Choroid plexus epithelial cell (primary cell): ENCODE measurements around the gene BORCS5.

Experiments used
- DNase-seq: peaks from one replicate; pipeline ENCODE4 v3.0.0-alpha.2; 2010; ENCODE audit warnings: low read depth
- H3K4me3 ChIP-seq: 2 replicates; pipeline ENCODE4 v1.5.1; 2011; ENCODE audit warnings: low read depth, mild to moderate bottlenecking, control low read depth, low read length, moderate library complexity
- TF ChIP-seq, protein P1 (sequence below): conservative IDR thresholded peaks from 2 replicates; pipeline ENCODE4 v1.5.1; 2011; ENCODE audit warnings: low read depth, mild to moderate bottlenecking, control low read depth, inconsistent platforms, low read length, moderate library complexity

The BORCS5 gene

DNA sequence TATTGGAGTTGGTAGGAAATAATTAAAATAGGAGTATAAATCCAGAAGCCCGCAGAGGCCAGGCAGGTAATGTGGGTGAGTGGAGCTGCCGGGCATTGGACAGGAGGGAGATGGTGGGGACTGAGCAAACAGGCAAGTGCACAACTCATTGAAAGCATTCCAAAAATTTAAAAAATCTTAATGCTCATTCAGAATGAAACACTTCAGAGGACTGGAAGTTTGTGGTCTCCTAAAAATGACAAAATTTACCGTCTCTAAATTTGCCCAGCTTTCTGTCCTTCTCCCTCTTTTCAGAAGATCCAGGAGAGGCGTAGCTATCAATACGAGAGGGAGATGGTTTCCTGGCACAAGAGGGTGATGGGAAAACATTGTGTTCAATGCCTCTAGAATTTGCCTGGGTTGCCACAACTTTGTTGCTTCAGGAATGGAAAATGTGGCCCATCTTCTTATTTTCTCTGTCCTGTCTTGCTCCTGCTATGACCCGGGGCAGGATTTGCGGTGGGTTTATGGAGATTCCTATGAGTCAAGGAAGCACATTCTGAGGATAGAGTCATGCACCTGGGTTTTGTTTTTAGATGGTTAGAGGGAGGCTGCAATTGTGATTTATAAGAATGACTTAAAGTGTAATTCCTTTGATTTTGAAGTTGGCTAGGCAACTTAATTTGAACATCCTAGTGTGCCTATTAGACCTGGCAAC is 72.2 kb downstream of the BORCS5 start:
- TF ChIP-seq, protein P1, sequence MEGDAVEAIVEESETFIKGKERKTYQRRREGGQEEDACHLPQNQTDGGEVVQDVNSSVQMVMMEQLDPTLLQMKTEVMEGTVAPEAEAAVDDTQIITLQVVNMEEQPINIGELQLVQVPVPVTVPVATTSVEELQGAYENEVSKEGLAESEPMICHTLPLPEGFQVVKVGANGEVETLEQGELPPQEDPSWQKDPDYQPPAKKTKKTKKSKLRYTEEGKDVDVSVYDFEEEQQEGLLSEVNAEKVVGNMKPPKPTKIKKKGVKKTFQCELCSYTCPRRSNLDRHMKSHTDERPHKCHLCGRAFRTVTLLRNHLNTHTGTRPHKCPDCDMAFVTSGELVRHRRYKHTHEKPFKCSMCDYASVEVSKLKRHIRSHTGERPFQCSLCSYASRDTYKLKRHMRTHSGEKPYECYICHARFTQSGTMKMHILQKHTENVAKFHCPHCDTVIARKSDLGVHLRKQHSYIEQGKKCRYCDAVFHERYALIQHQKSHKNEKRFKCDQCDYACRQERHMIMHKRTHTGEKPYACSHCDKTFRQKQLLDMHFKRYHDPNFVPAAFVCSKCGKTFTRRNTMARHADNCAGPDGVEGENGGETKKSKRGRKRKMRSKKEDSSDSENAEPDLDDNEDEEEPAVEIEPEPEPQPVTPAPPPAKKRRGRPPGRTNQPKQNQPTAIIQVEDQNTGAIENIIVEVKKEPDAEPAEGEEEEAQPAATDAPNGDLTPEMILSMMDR = no peak
- no peak for DNase-seq

DNA sequence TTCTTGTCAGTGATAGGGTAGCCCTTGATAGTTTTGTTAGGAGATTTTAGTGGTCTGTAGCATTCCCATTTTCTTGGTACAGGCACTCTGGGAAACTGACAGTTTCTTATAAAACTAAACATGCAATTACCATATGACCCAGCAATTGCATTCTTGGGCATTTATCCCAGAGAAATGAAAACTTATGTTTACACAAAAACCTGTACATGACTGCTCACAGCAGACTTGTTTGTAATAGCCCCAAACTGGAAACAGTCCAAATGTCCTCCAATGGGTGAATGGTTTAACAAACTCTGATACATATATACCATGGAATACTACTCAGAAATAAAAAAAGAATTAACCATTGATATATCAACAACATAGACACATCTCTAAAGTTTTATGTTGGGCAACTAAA is 75.5 kb downstream of the BORCS5 start:
- peak; percentile 92 for DNase-seq
- TF ChIP-seq, protein P1 = no peak
- no peak overlapping the region for H3K4me3 ChIP-seq

More for the DNA sequence above, 72.2 kb downstream of the BORCS5 start:
- no peak overlapping the region for H3K4me3 ChIP-seq

DNA sequence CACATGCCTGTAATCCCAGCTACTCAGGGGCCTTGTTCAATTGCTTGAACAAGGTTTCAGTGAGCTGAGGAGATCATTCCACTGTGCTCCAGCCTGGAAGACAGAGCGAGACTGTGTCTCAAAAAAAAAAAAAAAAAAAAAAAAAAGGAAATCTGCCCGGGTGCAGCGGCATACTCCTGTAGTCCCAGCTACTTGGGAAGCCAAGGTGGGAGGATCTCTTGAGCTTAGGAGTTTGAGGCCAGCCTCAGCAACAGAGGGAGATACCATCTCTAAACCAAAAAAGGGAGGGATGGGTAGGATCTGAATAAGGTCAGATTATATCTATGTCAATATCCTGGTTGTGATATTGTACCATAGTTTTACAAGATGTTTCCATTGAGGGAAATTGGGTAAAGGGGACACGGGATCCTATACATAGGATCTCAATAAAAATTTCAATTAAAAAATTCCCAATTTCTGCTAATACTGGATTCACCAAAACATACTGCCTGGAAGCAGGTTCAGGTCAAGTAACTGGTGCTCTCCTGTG is 76.4 kb downstream of the BORCS5 start:
- DNase-seq = no peak
- no peak overlapping the region for H3K4me3 ChIP-seq
- TF ChIP-seq, protein P1 = no peak

DNA sequence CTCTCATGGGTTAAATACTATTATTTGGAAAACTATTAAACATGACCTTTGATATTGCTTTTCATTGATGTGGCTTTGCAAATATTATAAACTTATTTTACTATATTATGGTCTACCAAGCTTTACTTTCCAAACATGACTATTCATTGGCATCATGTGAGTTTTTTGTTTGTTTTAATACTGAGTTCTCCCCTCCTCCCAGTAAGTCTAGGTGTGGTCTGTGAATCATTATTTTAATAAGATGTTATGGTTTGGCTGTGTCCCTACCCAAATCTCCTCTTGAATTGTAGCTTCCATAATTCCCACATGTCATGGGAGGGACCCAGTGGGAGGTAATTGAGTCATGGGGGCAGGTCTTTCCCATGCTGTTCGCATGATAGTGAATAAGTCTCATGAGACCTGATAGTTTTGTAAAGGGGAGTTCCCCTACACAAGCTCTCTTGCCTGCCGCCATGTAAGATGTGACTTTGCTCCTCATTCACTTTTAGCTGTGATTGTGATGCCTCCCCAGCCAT is 80.0 kb downstream of the BORCS5 start:
- H3K4me3 ChIP-seq = no peak overlapping the region
- TF ChIP-seq, protein P1 = no peak
- DNase-seq = no peak

DNA sequence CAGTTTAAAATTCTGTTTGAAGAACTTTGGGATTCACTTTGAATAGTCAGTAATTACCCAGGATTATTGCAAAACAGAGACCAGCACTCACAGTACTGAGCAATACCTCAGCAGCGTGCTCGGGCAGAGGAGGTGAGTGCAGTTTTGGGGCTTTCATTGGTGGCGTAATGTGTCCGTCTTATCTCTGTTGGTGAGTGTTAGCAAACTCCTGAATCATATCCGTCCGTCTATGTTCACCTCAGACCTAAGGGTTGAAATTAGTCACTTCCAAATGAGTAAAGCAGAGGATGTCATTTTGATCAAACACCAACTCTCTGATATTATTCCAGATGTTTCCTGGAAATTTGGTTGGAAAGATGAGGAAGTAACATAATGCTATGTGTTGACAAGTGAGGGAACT is 82.8 kb downstream of the BORCS5 start:
- peak; percentile 93 for DNase-seq
- H3K4me3 ChIP-seq = no peak overlapping the region
- TF ChIP-seq, protein P1 = no peak

DNA sequence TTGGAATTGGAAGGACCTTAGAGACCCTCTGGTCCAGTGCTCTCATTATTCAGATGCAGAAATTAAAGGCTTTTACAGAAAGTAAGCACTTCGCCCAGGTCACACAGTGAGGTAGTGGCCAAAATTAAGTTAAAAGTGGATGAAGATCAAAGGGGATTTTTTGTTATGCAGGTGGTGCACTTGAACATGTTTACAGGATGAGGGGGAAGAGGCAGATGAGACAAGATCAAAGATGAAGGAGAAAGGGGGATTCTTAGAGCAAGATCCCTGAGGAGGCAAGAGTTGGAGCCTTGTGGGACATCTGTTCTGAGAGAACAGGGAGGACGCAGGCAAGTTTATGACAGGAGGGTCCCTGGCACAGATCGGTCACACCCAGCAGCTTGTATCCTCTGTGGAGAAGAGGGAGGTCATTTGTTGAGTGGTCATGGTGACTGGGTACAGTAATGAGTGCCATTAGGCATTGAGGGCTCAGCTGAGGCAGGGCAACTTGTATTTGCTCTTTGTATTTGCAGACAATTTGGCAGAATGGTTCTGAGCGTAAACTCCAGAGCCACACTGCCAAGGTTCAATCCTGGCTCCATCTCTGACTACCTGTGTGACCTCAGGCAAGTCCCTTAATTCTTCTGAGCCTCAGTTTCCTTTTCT is 84.0 kb downstream of the BORCS5 start:
- DNase-seq = no peak
- no peak overlapping the region for H3K4me3 ChIP-seq
- TF ChIP-seq, protein P1 = no peak
